NCI-H1694 treated with DMSO at 0.1 percent for 48 hours (cell line): ENCODE data around the gene KAZN.

Source experiments
- DNase-seq: peaks from one replicate; lab custom pipeline; 2025; lab: John Stamatoyannopoulos, UW

KAZN gene

GRCh38 chr1:14769486-14770274 lies 171.2 kb downstream of the KAZN start:
- DNase-seq: no peak

- DNase-seq: no peak
Measured at GRCh38 chr1:14773396-14774025, 175.0 kb downstream of the KAZN start.

GRCh38 chr1:14774225-14774624 lies 175.7 kb downstream of the KAZN start:
- DNase-seq: no peak

GRCh38 chr1:14774988-14775387 lies 176.5 kb downstream of the KAZN start:
- no peak for DNase-seq

- DNase-seq: no peak
Measured at GRCh38 chr1:14775434-14775833, 176.9 kb downstream of the KAZN start.

- no peak for DNase-seq
Measured at GRCh38 chr1:14777516-14778506, 179.3 kb downstream of the KAZN start.

GRCh38 chr1:14778541-14778897 lies 180.0 kb downstream of the KAZN start:
- DNase-seq: no peak

- DNase-seq: no peak
Measured at GRCh38 chr1:14778898-14779865, 180.7 kb downstream of the KAZN start.

- no peak for DNase-seq
Measured at GRCh38 chr1:14780271-14780670, 181.8 kb downstream of the KAZN start.

GRCh38 chr1:14781811-14782210 lies 183.3 kb downstream of the KAZN start:
- DNase-seq: no peak

- no peak for DNase-seq
Measured at GRCh38 chr1:14782741-14783591, 184.5 kb downstream of the KAZN start.

- no peak for DNase-seq
Measured at GRCh38 chr1:14783592-14783886, 185.1 kb downstream of the KAZN start.

- no peak for DNase-seq
Measured at GRCh38 chr1:14784790-14785773, 186.6 kb downstream of the KAZN start.

- no peak for DNase-seq
Measured at GRCh38 chr1:14786109-14786675, 187.7 kb downstream of the KAZN start.

GRCh38 chr1:14786681-14787080 lies 188.2 kb downstream of the KAZN start:
- DNase-seq: no peak

GRCh38 chr1:14787604-14788003 lies 189.1 kb downstream of the KAZN start:
- no peak for DNase-seq

GRCh38 chr1:14788080-14788479 lies 189.6 kb downstream of the KAZN start:
- peak; percentile 35 for DNase-seq

- no peak for DNase-seq
Measured at GRCh38 chr1:14790982-14791381, 192.5 kb downstream of the KAZN start.

- no peak for DNase-seq
Measured at GRCh38 chr1:14791654-14792053, 193.2 kb downstream of the KAZN start.
